HEK293 (cell line): Measurements from ENCODE around the gene UTP25.

ENCODE experiments used
- CTCF ChIA-PET: fragments of 350-600 bp; formaldehyde crosslinking; extraction: SDS; loops from one replicate; lab custom pipeline; 2021; ENCODE audit warnings: antibody characterized with exemption; lab: Yijun Ruan, JAX
- POLR2A ChIA-PET: fragments of 300-600 bp; formaldehyde crosslinking; extraction: SDS; loops from one replicate; lab custom pipeline; 2020; ENCODE audit warnings: antibody characterized with exemption, inconsistent platforms; lab: Yijun Ruan, JAX
- H3K27ac ChIP-seq: fragments of 200-500 bp; sonication (Bioruptor generic); 2 replicates; pipeline ENCODE4 v1.5.1; 2014; ENCODE audit warnings: low read depth, low read length, control low read depth, inconsistent platforms; ENCODE audit errors: extremely low read depth
- H3K36me3 ChIP-seq, 2 experiments: fragments of 200-500 bp in 1 of 2; sonication (Bioruptor generic) in 1 of 2; 1 replicate in 1 of 2; 2 replicates in 1 of 2; pipeline ENCODE4 v1.5.1; 2014 to 2017; ENCODE audit warnings: inconsistent platforms in 2 of 2, low read length in 2 of 2; ENCODE audit not compliant: control insufficient read depth in 2 of 2, insufficient read depth in 1 of 2
- H3K4me1 ChIP-seq: fragments of 200-500 bp; sonication (Bioruptor generic); 2 replicates; pipeline ENCODE4 v1.5.1; 2014; ENCODE audit warnings: mild to moderate bottlenecking, low read length, inconsistent platforms; ENCODE audit not compliant: control insufficient read depth, insufficient read depth
- H3K4me3 ChIP-seq: 2 replicates; pipeline ENCODE4 v1.5.1; 2011; ENCODE audit warnings: low read depth, mild to moderate bottlenecking, control low read depth, low read length, moderate library complexity
- H3K9me3 ChIP-seq: fragments of 200-500 bp; sonication (Bioruptor generic); 2 replicates; pipeline ENCODE4 v1.5.1; 2014; ENCODE audit warnings: low read depth, low read length, inconsistent platforms; ENCODE audit not compliant: control insufficient read depth, insufficient read depth
- EGR2 ChIP-seq: fragments of 450-650 bp; formaldehyde crosslinking; IDR thresholded peaks from 2 replicates; pipeline ENCODE4 v1.5.1; 2016; ENCODE audit warnings: low read depth, missing biosample characterization, missing genetic modification characterization
- GLI4 ChIP-seq: fragments of 450-650 bp; formaldehyde crosslinking; IDR thresholded peaks from 2 replicates; pipeline ENCODE4 v1.5.1; 2016; ENCODE audit warnings: missing biosample characterization, missing genetic modification characterization
- GLIS1 ChIP-seq: fragments of 450-650 bp; formaldehyde crosslinking; IDR thresholded peaks from 2 replicates; pipeline ENCODE4 v1.5.1; 2016; ENCODE audit warnings: missing biosample characterization, missing genetic modification characterization
- HOXA7 ChIP-seq: sonication (generic); formaldehyde crosslinking; IDR thresholded peaks from 2 replicates; pipeline ENCODE4 v1.8.1; 2022; ENCODE audit warnings: missing genetic modification reagents, borderline replicate concordance
- HOXC10 ChIP-seq: sonication (generic); formaldehyde crosslinking; IDR thresholded peaks from 2 replicates; pipeline ENCODE4 v1.8.1; 2023; ENCODE audit warnings: mild to moderate bottlenecking, missing genetic modification reagents
- KLF9 ChIP-seq: fragments of 450-650 bp; formaldehyde crosslinking; IDR thresholded peaks from 2 replicates; pipeline ENCODE4 v1.5.1; 2016; ENCODE audit warnings: missing biosample characterization, missing genetic modification characterization, low read depth
- SCRT1 ChIP-seq: fragments of 450-650 bp; formaldehyde crosslinking; IDR thresholded peaks from 2 replicates; pipeline ENCODE4 v1.5.1; 2016; ENCODE audit warnings: missing biosample characterization, missing genetic modification characterization, borderline replicate concordance
- ZBTB8A ChIP-seq: fragments of 450-650 bp; formaldehyde crosslinking; IDR thresholded peaks from 2 replicates; pipeline ENCODE4 v1.5.1; 2016; ENCODE audit warnings: missing biosample characterization, missing genetic modification characterization
- ZFHX2 ChIP-seq: fragments of 450-650 bp; formaldehyde crosslinking; conservative IDR thresholded peaks from 2 replicates; pipeline ENCODE4 v1.5.1; 2016; ENCODE audit warnings: missing biosample characterization, missing genetic modification characterization
- ZIC2 ChIP-seq: fragments of 450-650 bp; formaldehyde crosslinking; IDR thresholded peaks from 2 replicates; pipeline ENCODE4 v1.5.1; 2016; ENCODE audit warnings: missing biosample characterization, missing genetic modification characterization
- ZNF10 ChIP-seq: fragments of 450-650 bp; formaldehyde crosslinking; IDR thresholded peaks from 2 replicates; pipeline ENCODE4 v1.5.1; 2017; ENCODE audit warnings: missing biosample characterization, missing genetic modification characterization
- ZNF138 ChIP-seq: fragments of 450-650 bp; formaldehyde crosslinking; IDR thresholded peaks from 2 replicates; pipeline ENCODE4 v1.5.1; 2016; ENCODE audit warnings: missing biosample characterization, missing genetic modification characterization, borderline replicate concordance
- ZNF169 ChIP-seq: fragments of 450-650 bp; formaldehyde crosslinking; IDR thresholded peaks from 2 replicates; pipeline ENCODE4 v1.5.1; 2016; ENCODE audit warnings: missing biosample characterization, missing genetic modification characterization
- ZNF202 ChIP-seq: fragments of 450-650 bp; formaldehyde crosslinking; IDR thresholded peaks from 2 replicates; pipeline ENCODE4 v1.5.1; 2016; ENCODE audit warnings: missing biosample characterization, missing genetic modification characterization, borderline replicate concordance
- ZNF302 ChIP-seq: fragments of 450-650 bp; formaldehyde crosslinking; IDR thresholded peaks from 2 replicates; pipeline ENCODE4 v1.5.1; 2016; ENCODE audit warnings: missing biosample characterization, missing genetic modification characterization, low read depth
- ZNF335 ChIP-seq: fragments of 450-650 bp; formaldehyde crosslinking; conservative IDR thresholded peaks from 2 replicates; pipeline ENCODE4 v1.5.1; 2016; ENCODE audit warnings: missing biosample characterization, missing genetic modification characterization
- ZNF354C ChIP-seq: fragments of 450-650 bp; formaldehyde crosslinking; IDR thresholded peaks from 2 replicates; pipeline ENCODE4 v1.5.1; 2016; ENCODE audit warnings: missing biosample characterization, missing genetic modification characterization, low read depth, borderline replicate concordance
- ZNF521 ChIP-seq: fragments of 450-650 bp; formaldehyde crosslinking; IDR thresholded peaks from 2 replicates; pipeline ENCODE4 v1.5.1; 2017; ENCODE audit warnings: missing biosample characterization, mild to moderate bottlenecking, missing genetic modification characterization
- ZNF596 ChIP-seq: fragments of 450-650 bp; IDR thresholded peaks from 2 replicates; pipeline ENCODE4 v1.5.0; 2018; ENCODE audit warnings: missing biosample characterization, mild to moderate bottlenecking, missing genetic modification characterization, moderate library complexity
- ZNF776 ChIP-seq: fragments of 450-650 bp; formaldehyde crosslinking; IDR thresholded peaks from 2 replicates; pipeline ENCODE4 v1.5.0; 2017; ENCODE audit warnings: missing biosample characterization, missing genetic modification characterization, borderline replicate concordance
- ZSCAN18 ChIP-seq: fragments of 450-650 bp; formaldehyde crosslinking; IDR thresholded peaks from 2 replicates; pipeline ENCODE4 v1.5.1; 2016; ENCODE audit warnings: missing biosample characterization, missing genetic modification characterization
- ZSCAN4 ChIP-seq: fragments of 450-650 bp; formaldehyde crosslinking; IDR thresholded peaks from 2 replicates; pipeline ENCODE4 v1.5.1; 2017; ENCODE audit warnings: missing biosample characterization, missing genetic modification characterization
- TF ChIP-seq, protein P1 (sequence below): fragments of 450-650 bp; IDR thresholded peaks from 2 replicates; pipeline ENCODE4 v1.5.1; 2018; ENCODE audit warnings: missing biosample characterization, missing genetic modification characterization
- TF ChIP-seq, protein P2 (sequence below): fragments of 450-650 bp; formaldehyde crosslinking; IDR thresholded peaks from 2 replicates; pipeline ENCODE4 v1.5.1; 2016; ENCODE audit warnings: missing biosample characterization, missing genetic modification characterization, low read depth
- TF ChIP-seq, protein P3 (sequence below): fragments of 450-650 bp; formaldehyde crosslinking; IDR thresholded peaks from 2 replicates; pipeline ENCODE4 v1.5.1; 2016; ENCODE audit warnings: missing biosample characterization, missing genetic modification characterization

Gene UTP25

GRCh38 chr1:209815931-209816341, 11.8 kb upstream of the UTP25 start:
- H3K27ac ChIP-seq: no peak overlapping the region
- ChIA-PET POLR2A (interaction anchor here (0.6 to 3.0 kb wide), 4 partner anchors 10 to 32 kb away, joined by 3 to 9 read pairs (median 4); partner anchors contain the start of genes C1orf74, IRF6 and UTP25), CTCF (interaction anchor here (0.5 to 4.8 kb wide), 7 partner anchors 7 to 274 kb away, joined by 3 to 48 read pairs (median 3); partner anchors contain the start of gene UTP25)
- no peaks in the 10 kb centered on the region for H3K4me1 ChIP-seq
- H3K36me3 ChIP-seq: no peaks in the 10 kb centered on the region
- H3K4me3 ChIP-seq: no peak overlapping the region
- TF ChIP-seq, protein P1, sequence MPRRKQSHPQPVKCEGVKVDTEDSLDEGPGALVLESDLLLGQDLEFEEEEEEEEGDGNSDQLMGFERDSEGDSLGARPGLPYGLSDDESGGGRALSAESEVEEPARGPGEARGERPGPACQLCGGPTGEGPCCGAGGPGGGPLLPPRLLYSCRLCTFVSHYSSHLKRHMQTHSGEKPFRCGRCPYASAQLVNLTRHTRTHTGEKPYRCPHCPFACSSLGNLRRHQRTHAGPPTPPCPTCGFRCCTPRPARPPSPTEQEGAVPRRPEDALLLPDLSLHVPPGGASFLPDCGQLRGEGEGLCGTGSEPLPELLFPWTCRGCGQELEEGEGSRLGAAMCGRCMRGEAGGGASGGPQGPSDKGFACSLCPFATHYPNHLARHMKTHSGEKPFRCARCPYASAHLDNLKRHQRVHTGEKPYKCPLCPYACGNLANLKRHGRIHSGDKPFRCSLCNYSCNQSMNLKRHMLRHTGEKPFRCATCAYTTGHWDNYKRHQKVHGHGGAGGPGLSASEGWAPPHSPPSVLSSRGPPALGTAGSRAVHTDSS (tag by site-specific recombination): no peak
- no peak for TF ChIP-seq ZNF302 (tag by site-specific recombination)
- TF ChIP-seq ZNF354C (tag by site-specific recombination): no peak
- no peak for TF ChIP-seq ZNF521
- TF ChIP-seq HOXC10 (CRISPR knock-in tag): no peak
- no peak for TF ChIP-seq ZNF335 (tag by site-specific recombination)
- TF ChIP-seq ZNF10 (tag by site-specific recombination): no peak
- no peak for TF ChIP-seq ZNF776
- no peak for TF ChIP-seq ZNF138 (tag by site-specific recombination)
- TF ChIP-seq, protein P2, sequence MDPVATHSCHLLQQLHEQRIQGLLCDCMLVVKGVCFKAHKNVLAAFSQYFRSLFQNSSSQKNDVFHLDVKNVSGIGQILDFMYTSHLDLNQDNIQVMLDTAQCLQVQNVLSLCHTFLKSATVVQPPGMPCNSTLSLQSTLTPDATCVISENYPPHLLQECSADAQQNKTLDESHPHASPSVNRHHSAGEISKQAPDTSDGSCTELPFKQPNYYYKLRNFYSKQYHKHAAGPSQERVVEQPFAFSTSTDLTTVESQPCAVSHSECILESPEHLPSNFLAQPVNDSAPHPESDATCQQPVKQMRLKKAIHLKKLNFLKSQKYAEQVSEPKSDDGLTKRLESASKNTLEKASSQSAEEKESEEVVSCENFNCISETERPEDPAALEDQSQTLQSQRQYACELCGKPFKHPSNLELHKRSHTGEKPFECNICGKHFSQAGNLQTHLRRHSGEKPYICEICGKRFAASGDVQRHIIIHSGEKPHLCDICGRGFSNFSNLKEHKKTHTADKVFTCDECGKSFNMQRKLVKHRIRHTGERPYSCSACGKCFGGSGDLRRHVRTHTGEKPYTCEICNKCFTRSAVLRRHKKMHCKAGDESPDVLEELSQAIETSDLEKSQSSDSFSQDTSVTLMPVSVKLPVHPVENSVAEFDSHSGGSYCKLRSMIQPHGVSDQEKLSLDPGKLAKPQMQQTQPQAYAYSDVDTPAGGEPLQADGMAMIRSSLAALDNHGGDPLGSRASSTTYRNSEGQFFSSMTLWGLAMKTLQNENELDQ (tag by site-specific recombination): no peak
- TF ChIP-seq GLIS1 (tag by site-specific recombination): no peak
- TF ChIP-seq ZNF169 (tag by site-specific recombination): no peak
- no peaks in the 10 kb centered on the region for H3K9me3 ChIP-seq

GRCh38 chr1:209816923-209817322, 10.8 kb upstream of the UTP25 start:
- H3K36me3 ChIP-seq: no peaks in the 10 kb centered on the region
- no peaks in the 10 kb centered on the region for H3K9me3 ChIP-seq
- no peak overlapping the region for H3K4me3 ChIP-seq
- ChIA-PET POLR2A (interaction anchor here (1.0 to 3.0 kb wide), 2 partner anchors 10 to 11 kb away, joined by 3 to 9 read pairs; partner anchors contain the start of gene IRF6), CTCF (interaction anchor here (0.7 kb wide), 1 partner anchor 600 kb away, joined by 4 read pairs; no protein-coding TSS in a partner anchor)
- no peak overlapping the region for H3K27ac ChIP-seq
- H3K4me1 ChIP-seq: no peaks in the 10 kb centered on the region
- TF ChIP-seq ZSCAN4: no peak
- no peak for TF ChIP-seq ZIC2 (tag by site-specific recombination)
- TF ChIP-seq ZBTB8A: no peak
- no peak for TF ChIP-seq SCRT1
- no peak for TF ChIP-seq GLI4 (tag by site-specific recombination)
- no peak for TF ChIP-seq EGR2 (tag by site-specific recombination)
- TF ChIP-seq ZFHX2 (tag by site-specific recombination): no peak
- TF ChIP-seq, protein P3, sequence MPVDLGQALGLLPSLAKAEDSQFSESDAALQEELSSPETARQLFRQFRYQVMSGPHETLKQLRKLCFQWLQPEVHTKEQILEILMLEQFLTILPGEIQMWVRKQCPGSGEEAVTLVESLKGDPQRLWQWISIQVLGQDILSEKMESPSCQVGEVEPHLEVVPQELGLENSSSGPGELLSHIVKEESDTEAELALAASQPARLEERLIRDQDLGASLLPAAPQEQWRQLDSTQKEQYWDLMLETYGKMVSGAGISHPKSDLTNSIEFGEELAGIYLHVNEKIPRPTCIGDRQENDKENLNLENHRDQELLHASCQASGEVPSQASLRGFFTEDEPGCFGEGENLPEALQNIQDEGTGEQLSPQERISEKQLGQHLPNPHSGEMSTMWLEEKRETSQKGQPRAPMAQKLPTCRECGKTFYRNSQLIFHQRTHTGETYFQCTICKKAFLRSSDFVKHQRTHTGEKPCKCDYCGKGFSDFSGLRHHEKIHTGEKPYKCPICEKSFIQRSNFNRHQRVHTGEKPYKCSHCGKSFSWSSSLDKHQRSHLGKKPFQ (tag by site-specific recombination): no peak
- TF ChIP-seq HOXA7 (CRISPR knock-in tag): no peak
- TF ChIP-seq ZNF10 (tag by site-specific recombination): no peak
- no peak for TF ChIP-seq ZNF202
- no peak for TF ChIP-seq KLF9 (tag by site-specific recombination)
- TF ChIP-seq ZNF596: no peak
- TF ChIP-seq ZSCAN18 (tag by site-specific recombination): no peak
